ENCODE data around the gene SCUBE2.

The SCUBE2 gene

DNA sequence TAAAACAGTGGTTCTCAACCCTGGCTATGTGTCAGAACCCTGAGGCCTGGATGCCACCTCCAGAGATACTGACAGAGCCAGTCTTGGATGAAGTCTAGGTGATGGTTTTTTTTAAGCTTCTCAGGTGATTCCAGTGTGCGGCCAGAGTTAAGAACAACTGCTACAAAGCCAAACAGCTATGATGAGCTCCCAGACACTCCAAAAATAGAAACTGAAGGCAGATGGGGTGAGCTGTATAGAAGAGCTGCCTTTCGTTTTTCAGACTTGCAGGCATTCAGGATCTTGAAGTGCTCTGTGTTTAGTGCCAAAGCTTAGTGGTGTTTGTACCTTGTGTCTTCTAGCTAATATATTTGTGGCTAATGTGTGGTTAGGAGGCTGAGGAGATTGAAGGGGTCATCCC lies 14.2 kb downstream of the SCUBE2 start:
- TF ChIP-seq, protein P1, sequence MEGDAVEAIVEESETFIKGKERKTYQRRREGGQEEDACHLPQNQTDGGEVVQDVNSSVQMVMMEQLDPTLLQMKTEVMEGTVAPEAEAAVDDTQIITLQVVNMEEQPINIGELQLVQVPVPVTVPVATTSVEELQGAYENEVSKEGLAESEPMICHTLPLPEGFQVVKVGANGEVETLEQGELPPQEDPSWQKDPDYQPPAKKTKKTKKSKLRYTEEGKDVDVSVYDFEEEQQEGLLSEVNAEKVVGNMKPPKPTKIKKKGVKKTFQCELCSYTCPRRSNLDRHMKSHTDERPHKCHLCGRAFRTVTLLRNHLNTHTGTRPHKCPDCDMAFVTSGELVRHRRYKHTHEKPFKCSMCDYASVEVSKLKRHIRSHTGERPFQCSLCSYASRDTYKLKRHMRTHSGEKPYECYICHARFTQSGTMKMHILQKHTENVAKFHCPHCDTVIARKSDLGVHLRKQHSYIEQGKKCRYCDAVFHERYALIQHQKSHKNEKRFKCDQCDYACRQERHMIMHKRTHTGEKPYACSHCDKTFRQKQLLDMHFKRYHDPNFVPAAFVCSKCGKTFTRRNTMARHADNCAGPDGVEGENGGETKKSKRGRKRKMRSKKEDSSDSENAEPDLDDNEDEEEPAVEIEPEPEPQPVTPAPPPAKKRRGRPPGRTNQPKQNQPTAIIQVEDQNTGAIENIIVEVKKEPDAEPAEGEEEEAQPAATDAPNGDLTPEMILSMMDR (IDR thresholded peaks at IDR 0.05; ENCODE audit: low read depth, low read length): no peak
- DNase-seq (ENCODE audit: extremely low read depth, low read depth): no peak

DNA sequence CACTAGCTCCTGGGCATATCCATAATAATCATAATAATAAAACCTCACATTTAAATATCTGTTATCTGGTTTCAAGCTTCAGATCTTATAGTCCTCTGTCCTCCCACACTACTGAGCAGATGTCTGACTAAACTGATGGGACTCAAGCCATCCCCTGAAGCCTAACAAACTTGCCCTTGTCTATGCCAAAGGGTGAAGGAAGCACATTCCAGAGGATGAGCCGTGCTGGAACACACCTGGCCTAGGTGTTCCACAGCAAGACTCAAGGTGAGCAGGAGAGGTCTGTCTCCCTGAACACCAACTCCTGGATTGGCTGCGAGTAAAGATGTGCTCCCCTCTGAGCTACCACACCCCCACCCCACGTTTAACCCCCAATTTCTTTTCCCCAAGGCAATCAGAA lies 14.7 kb downstream of the SCUBE2 start:
- no peak for DNase-seq (ENCODE audit: extremely low read depth, low read depth)
- TF ChIP-seq, protein P1 (IDR thresholded peaks at IDR 0.05; ENCODE audit: low read depth, low read length): no peak

DNA sequence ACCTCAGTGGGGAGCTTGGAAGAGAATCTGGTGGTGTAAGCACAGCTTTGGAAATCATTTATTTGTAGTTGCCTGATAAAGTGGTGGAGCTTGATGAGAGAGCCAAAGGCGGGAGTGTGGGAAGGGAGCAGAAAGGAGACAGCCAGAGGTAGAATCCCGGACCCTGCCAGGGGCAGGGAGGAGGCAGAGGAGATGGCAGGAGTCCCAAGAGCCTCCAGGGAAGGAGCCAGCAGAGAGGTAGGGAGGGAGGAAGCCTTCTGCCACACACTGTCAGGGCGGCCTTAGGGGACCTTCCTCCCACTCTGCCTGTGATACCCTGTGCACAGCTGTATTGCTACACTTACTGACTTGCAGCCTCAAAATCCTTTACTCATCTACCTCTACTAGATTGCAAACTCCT lies 15.4 kb downstream of the SCUBE2 start:
- no peak for DNase-seq (ENCODE audit: extremely low read depth, low read depth)
- TF ChIP-seq, protein P1 (IDR thresholded peaks at IDR 0.05; ENCODE audit: low read depth, low read length): no peak

DNA sequence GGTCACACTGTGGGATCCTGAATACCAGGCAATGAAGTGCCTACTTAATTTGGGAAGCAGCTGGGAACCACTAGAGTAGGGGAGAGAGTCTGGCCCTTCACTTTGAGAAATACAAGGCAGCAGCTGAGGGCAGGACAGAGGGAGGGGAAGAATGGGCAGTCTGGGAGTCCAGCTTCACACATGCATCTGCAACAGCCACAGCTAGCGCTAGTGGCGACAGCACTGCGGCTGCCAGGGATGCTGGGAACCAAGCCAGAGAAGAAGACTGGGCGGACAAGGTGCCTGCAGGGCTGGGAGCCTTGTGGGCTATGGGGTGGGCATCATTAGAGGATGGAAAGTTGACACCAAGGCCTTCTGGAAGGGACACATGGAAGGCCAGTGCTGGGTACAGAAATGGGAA lies 15.8 kb downstream of the SCUBE2 start:
- TF ChIP-seq, protein P1 (IDR thresholded peaks at IDR 0.05; ENCODE audit: low read depth, low read length): no peak
- DNase-seq (ENCODE audit: extremely low read depth, low read depth): no peak

DNA sequence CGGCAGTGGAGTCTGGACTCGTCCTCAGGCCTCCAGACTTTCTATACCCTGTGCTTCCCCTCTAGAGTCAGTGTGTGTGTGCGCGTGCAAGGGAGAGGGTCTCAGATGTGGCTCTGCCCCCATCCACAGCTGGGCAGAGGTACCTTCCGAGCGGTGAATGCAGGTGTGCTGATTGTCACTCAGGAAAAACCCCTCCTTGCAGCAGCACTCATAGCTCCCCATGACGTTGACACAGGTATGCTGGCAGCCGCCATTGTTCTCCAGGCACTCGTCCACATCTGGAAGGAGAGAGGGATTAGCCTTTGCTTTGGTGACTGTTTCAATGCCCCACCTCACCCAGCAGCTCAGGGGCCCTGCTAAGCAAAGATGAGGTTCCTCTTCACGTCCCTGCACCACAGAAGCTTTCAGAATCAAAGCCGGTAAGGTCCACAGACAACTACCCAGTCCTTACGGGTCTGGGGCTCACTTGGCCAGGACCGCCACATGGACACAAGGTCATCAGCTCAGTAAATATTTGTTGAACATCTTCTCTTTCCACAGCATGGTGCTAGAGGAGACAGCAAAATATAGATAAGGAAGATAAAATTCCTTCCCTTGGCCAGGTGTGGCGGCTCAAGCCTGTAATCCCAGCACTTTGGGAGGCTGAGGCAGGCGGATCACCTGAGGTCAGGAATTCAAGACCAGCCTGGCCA lies 16.9 kb downstream of the SCUBE2 start:
- no peak for DNase-seq (ENCODE audit: extremely low read depth, low read depth)
- TF ChIP-seq, protein P1 (IDR thresholded peaks at IDR 0.05; ENCODE audit: low read depth, low read length): no peak

DNA sequence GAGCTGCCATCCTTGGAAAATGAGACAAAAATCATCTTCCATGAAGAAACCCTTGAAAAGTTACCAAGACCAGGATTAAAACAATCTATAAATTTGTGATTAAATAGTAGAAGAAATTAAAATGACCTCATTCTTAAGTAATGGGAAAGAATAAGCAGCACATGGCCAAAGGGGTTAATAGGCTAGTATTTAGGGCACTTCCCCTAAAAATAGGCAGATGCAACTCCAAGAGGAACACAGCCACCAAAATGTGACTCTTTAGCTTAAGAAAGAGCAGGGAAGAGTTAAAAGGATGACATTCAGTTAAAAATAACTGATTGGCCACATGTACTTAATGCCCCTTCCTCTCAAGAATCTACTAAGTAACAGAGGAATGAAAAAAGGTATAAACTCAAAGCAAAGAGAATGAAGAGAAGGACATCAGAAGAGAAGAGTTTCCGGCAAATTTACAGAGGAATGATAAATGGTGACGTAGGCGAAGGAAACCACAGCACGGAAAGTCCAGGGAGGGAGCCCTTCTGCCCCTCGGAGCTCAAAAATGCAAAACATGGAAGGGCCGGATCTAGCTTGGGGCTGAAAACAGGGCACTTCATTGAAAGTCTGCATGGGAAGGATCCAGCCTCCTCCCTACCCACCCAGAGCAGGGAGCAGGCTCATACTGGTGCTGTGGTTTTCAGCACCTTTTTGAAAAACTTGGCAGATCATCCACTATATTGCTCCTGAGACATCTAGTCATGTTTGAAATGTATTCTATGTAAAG lies 17.8 kb downstream of the SCUBE2 start:
- TF ChIP-seq, protein P1 (IDR thresholded peaks at IDR 0.05; ENCODE audit: low read depth, low read length): no peak
- DNase-seq (ENCODE audit: extremely low read depth, low read depth): no peak

DNA sequence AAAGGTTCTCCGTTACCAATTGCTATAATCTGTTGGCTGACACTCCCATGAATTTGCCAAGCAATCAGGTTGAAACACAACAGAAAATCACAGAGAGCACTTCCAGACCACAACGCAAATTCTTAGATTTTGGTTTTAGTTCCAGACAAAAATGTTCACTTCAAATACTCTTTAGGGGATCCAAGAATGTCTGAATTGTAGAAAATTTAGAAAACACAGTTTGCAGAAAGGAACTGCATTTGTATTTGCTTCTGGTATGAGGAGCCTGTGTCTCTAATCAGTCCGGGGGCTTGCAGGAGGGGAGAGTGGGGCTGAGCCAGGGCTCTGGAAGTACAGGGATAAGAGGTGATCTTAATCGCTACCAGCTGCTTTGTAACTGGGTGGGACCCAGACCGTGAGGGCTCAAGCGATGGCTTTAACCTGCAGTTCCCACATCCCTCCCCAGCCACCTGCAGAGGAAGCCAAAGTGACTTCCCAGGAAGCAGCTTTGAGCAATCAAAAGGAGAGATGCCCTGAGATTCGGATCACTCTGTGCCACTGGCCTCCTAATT lies 18.7 kb downstream of the SCUBE2 start:
- no peak for DNase-seq (ENCODE audit: extremely low read depth, low read depth)
- TF ChIP-seq, protein P1 (IDR thresholded peaks at IDR 0.05; ENCODE audit: low read depth, low read length): no peak
